GM18499 (cell line): ENCODE results near the gene ZNF141.
"Not testable (repeated sequence)": the region's sequence is repeated elsewhere in the genome, so short reads cannot be mapped to it uniquely, and the experiment has no call there.

Experiments
- ATAC-seq: cut with Tn5 transposase; IDR thresholded peaks from one replicate; pipeline ENCODE4 v1.9.1; 2021; ENCODE audit warnings: moderate number of reproducible peaks; ENCODE audit not compliant: insufficient read depth, unreplicated experiment

ZNF141 gene

DNA sequence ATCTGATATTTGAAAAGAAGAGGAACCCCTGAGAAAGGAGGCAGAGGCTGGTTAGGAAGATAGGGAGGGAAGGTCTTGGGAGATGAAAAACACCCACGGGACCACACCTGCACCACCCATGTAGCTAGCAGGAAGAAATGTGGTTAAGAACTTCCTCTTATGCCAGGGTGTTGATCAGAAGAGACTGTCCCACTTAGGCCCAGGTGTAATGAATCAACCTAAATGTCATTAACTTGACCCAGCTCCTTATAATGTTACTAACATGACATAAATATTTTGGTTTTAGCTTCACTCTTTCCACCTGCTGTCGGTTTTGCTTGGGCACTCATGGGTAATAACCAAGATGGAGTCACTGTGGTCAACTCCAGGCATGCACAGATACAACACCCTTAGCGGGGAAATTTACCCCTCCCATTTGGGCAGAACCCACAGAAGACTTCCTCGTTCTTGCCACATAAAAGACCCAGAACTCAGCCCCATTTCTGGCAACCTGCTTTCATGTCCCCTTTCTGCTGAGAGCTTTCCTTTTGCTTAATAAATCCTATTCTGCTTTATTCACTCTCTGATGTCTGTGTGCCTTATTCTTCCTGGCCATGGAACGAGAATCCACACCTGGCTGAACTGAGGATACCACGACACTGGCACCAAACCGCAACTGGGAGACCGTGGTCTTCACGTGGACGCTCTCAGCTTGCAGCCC, 46.8 kb downstream of the ZNF141 start:
- ATAC-seq: no peak

DNA sequence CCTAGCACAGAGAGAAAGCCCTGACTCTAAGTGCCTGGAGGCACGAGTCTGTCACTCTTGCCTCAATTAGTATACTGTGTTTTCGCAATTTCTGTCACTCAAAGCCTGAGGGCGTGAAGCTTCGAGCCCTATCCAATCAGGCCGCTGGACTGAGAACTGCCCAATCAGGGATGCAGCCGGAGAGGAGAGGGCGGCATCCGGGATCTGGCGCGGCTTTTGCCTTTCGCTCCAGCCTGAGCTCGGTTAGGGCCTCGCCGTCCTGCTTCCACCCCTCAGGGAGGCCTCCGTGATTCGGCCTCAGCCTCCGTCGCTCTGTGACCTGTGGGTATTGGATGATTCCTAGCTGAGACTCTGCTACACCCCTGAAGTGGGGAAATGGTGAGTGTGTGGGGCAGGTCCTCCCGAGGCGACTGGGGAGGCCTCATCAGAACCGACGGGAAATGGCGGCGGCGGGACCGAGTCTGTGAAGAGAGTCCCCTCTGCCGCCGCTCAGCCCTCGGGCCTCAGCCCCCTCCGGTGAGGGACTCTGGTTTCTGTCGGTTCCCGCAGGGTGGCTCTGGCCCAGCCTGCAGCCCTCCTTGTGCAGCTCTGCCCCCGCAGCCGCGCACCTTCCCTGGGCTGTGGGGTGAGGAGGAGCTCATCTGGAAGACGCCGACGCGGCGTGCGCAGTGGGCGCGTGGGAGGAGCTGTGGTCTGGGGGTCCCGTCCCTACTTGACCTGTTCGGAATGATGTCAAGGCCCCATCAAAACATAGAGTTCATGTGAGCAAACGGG, 48.5 kb downstream of the ZNF141 start:
- no peak for ATAC-seq

DNA sequence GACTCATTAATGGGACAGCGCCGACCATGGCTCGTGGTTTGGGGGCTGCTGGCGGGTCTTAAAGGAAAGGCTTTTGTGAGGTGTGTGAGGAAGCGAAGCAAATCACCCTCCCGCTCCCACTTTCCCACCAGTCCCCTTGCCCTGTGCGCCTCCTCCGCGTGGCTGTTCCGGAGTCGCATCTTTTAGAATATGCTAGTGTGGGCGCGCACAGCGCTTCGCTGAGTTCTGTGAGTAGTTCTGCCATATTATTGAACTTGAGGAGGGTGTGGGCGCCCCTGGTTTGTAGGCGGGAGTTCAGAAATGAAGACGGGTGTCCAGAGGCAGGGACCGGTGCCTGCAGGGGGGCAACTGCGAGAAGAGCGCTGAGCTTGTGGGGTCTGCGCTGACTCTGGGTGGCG, 49.1 kb downstream of the ZNF141 start:
- no peak for ATAC-seq

DNA sequence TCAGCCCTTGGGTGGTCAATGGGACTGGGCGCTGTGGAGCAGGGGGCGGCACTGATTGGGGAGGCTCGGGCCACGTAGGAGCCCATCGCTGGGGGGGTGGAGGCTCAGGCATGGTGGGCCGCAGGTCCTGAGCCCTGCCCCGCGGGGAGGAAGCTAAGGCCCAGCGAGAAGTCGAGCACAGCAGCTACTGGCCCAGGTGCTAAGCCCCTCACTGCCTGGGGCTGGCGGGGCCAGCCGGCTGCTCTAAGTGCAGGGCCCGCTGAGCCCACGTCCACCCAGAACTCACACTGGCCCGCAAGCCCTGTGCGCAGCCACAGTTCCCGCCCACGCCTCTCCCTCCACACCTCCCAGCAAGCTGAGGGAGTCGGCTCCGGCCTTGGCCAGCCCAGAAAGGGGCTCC, 66.4 kb downstream of the ZNF141 start:
- ATAC-seq: no peak

DNA sequence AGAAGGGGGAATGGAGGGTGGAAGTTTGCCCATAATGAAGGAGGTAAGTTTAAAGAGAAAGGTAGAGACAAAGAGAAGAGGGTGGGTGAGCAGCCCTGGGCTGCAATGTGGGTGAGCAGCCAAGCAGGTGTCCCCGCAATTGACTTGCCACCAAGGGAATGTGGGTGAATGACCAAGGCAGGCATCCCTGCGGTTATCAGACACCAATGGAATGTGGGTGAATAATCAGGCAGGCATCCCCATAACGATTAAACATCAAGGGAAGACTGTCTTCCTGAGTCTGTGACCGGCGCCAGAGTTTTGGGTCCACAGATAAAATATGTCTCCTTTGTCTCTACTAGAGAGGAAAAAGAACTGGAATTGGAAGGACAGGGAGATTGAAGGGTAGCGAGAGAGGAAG, 70.7 kb downstream of the ZNF141 start:
- ATAC-seq: not testable (repeated sequence)

DNA sequence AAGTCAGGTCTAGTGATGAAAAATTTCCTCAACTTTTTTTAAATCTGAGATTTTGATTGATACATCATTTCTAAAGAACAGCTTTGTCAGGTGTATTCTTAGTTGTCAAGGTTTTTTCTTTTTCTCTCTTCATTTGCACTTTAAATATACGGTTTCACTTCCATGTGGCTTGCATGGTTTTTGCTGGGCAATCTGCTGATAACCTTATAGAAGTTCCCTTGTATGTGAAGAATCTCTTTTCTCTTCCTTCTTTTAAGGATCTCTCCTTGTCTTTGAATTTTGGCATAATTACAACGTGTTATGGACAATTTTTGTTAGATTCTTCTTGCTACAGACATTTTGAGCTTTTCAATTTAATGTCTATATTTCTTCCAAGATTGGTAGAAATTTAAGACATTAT, 85.0 kb downstream of the ZNF141 start:
- ATAC-seq: no peak
